Measurements from ENCODE around the gene RBFOX2.

The RBFOX2 gene

GRCh38 chr22:35736701-35737100, 291.9 kb downstream of the RBFOX2 start:
- Histone ChIP-seq H3K27ac (ENCODE audit: low read depth, low read length, poor library complexity, severe bottlenecking) (peak overlapping the region; percentile 42), H2AFZ (ENCODE audit: low read length) (no peak overlapping the region), H3K4me1 (ENCODE audit: insufficient read depth, low read length, severe bottlenecking) (peaks cover 72% of the 10 kb centered on the region), H3K9ac (ENCODE audit: low read length) (no peak overlapping the region), H3K27me3 (ENCODE audit: insufficient read depth, low read length) (no peaks in the 10 kb centered on the region), H3K4me2 (ENCODE audit: low read length) (no peak overlapping the region), H3K79me2 (ENCODE audit: insufficient read depth, low read length) (no peaks in the 10 kb centered on the region), H3K4me3 (ENCODE audit: low read depth, low read length, poor library complexity, severe bottlenecking) (no peak overlapping the region), H3K36me3 (ENCODE audit: insufficient read depth, low read length) (peaks cover 12% of the 10 kb centered on the region; the same call in 1 of the 2 replicates), H4K20me1 (ENCODE audit: insufficient read depth, low read length) (no peaks in the 10 kb centered on the region), H3K9me3 (ENCODE audit: low read length) (no peaks in the 10 kb centered on the region), H3F3A (ENCODE audit: insufficient read depth, low read length) (no peaks in the 10 kb centered on the region), H3K9me2 (ENCODE audit: low read depth, low read length) (no peaks in the 10 kb centered on the region)
- TF ChIP-seq EZH2 (IDR thresholded peaks at IDR 0.05; ENCODE audit: borderline replicate concordance, low read length) (no peak), CTCF (IDR thresholded peaks at IDR 0.05; ENCODE audit: low read length) (no peak)

- Histone ChIP-seq H3K9me3 (ENCODE audit: low read length) (no peaks in the 10 kb centered on the region), H3K4me1 (ENCODE audit: insufficient read depth, low read length, severe bottlenecking) (peaks cover 68% of the 10 kb centered on the region), H3K4me2 (ENCODE audit: low read length) (no peak overlapping the region), H3F3A (ENCODE audit: insufficient read depth, low read length) (no peaks in the 10 kb centered on the region), H2AFZ (ENCODE audit: low read length) (no peak overlapping the region), H3K79me2 (ENCODE audit: insufficient read depth, low read length) (no peaks in the 10 kb centered on the region), H3K9ac (ENCODE audit: low read length) (no peak overlapping the region), H3K27ac (ENCODE audit: low read depth, low read length, poor library complexity, severe bottlenecking) (peak overlapping the region; percentile 42), H3K9me2 (ENCODE audit: low read depth, low read length) (no peaks in the 10 kb centered on the region), H3K27me3 (ENCODE audit: insufficient read depth, low read length) (no peaks in the 10 kb centered on the region), H3K4me3 (ENCODE audit: low read depth, low read length, poor library complexity, severe bottlenecking) (no peak overlapping the region), H4K20me1 (ENCODE audit: insufficient read depth, low read length) (no peaks in the 10 kb centered on the region), H3K36me3 (ENCODE audit: insufficient read depth, low read length) (peaks cover 11% of the 10 kb centered on the region; the same call in 1 of the 2 replicates)
- TF ChIP-seq EZH2 (IDR thresholded peaks at IDR 0.05; ENCODE audit: borderline replicate concordance, low read length) (no peak), CTCF (IDR thresholded peaks at IDR 0.05; ENCODE audit: low read length) (no peak)
Measured at GRCh38 chr22:35736166-35736565, 292.5 kb downstream of the RBFOX2 start.

GRCh38 chr22:35735542-35735941, 293.1 kb downstream of the RBFOX2 start:
- H3K4me3 ChIP-seq (ENCODE audit: low read depth, low read length, poor library complexity, severe bottlenecking): no peak overlapping the region
- H3K9ac ChIP-seq (ENCODE audit: low read length): no peak overlapping the region
- H3K4me1 ChIP-seq (ENCODE audit: insufficient read depth, low read length, severe bottlenecking): peaks cover 68% of the 10 kb centered on the region
- peaks cover 6% of the 10 kb centered on the region; the same call in 1 of the 2 replicates for H3K36me3 ChIP-seq (ENCODE audit: insufficient read depth, low read length)
- H3K27ac ChIP-seq (ENCODE audit: low read depth, low read length, poor library complexity, severe bottlenecking): peak overlapping the region; percentile 42
- H3F3A ChIP-seq (ENCODE audit: insufficient read depth, low read length): no peaks in the 10 kb centered on the region
- H2AFZ ChIP-seq (ENCODE audit: low read length): no peak overlapping the region
- H3K79me2 ChIP-seq (ENCODE audit: insufficient read depth, low read length): no peaks in the 10 kb centered on the region
- TF ChIP-seq EZH2 (IDR thresholded peaks at IDR 0.05; ENCODE audit: borderline replicate concordance, low read length): no peak
- no peak for TF ChIP-seq CTCF (IDR thresholded peaks at IDR 0.05; ENCODE audit: low read length)
- H4K20me1 ChIP-seq (ENCODE audit: insufficient read depth, low read length): no peaks in the 10 kb centered on the region
- H3K27me3 ChIP-seq (ENCODE audit: insufficient read depth, low read length): no peaks in the 10 kb centered on the region
- H3K9me2 ChIP-seq (ENCODE audit: low read depth, low read length): no peaks in the 10 kb centered on the region
- no peak overlapping the region for H3K4me2 ChIP-seq (ENCODE audit: low read length)
- no peaks in the 10 kb centered on the region for H3K9me3 ChIP-seq (ENCODE audit: low read length)

Data from OCI-LY1 (cell line).